ENCODE results near the gene FXYD5. TPM values are rescaled to one million over a fixed set of nuclear protein-coding genes. Genes with fewer than 3 reads are reported as not detected.

FXYD5 gene
- 10 to 100 TPM; 10.9 to 86.2 (median 34.2) TPM for total RNA-seq

DNA sequence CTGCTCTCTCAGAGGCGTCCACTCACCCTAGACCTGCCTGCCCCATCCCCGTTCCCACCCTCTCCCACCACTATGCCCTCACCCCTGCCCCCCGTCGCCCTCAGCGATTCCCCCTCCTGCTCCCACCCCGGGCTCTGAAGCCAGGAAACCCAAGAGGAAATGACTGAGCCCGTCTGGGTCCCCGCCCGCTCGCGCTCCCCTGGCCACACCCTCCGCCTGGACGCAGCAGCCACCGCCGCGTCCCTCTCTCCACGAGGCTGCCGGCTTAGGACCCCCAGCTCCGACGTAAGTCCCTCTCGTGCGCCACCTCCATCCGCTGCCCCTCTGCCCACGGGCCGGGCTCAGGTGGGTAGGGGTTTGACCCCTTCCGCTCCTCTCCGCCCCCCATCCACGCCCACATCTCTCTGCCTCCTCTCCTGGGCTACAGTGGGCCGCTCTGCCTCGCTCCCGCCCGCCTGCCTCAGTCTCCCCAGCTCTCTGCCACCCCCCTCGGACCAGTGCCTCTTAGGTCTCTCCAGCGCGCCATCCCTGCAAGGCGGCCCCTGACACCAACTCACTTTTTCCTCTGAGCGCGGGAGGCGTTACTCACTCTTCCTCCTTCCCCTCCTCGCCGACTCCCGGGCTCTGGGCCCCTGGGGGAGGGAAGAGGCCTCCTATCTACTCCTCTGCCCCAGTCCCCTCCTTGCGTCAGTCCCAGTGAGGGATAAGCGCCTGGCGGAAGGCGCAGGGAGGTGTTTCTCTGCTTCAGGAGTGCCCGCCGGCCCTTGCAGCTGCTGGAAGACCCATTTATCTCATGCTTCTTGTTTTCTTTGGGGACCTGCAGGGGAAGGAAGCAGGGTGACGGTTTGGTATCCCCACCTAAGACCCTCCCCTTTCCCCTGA is at the start of gene FXYD5:
FXYD5 (plus strand) TSS at position 211 of the 882 bp plus-strand sequence. CDS start 816 bp downstream, outside the sequence.
- peak; percentile 9 to 43 for TF ChIP-seq POLR2A (IDR thresholded peaks at IDR 0.05)
- TF ChIP-seq, protein P1, sequence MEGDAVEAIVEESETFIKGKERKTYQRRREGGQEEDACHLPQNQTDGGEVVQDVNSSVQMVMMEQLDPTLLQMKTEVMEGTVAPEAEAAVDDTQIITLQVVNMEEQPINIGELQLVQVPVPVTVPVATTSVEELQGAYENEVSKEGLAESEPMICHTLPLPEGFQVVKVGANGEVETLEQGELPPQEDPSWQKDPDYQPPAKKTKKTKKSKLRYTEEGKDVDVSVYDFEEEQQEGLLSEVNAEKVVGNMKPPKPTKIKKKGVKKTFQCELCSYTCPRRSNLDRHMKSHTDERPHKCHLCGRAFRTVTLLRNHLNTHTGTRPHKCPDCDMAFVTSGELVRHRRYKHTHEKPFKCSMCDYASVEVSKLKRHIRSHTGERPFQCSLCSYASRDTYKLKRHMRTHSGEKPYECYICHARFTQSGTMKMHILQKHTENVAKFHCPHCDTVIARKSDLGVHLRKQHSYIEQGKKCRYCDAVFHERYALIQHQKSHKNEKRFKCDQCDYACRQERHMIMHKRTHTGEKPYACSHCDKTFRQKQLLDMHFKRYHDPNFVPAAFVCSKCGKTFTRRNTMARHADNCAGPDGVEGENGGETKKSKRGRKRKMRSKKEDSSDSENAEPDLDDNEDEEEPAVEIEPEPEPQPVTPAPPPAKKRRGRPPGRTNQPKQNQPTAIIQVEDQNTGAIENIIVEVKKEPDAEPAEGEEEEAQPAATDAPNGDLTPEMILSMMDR (IDR thresholded peaks at IDR 0.05), result peak in 1 of 4 experiments; percentile 16
- Histone ChIP-seq H3K9me3 (no peaks in the 10 kb centered on the region), H3K4me1 (peaks cover 0 to 6% of the 10 kb centered on the region in 2 donors), H3K4me3 (peak within 1 kb of the TSS; percentile 40 to 57), H3K27ac (peak within 1 kb of the TSS; percentile 70 to 78), H3K27me3 (no peaks in the 10 kb centered on the region), H3K36me3 (no peaks in the 10 kb centered on the region)
- intact Hi-C loops (cut with DNase I; ENCODE audit: low total_unique reads), result no loop called here
- DNase-seq, result peak; percentile 53 to 63

- H3K27me3 ChIP-seq, result no peaks in the 10 kb centered on the region
- no peak overlapping the region for H3K27ac ChIP-seq
- H3K4me3 ChIP-seq, result no peak overlapping the region
- TF ChIP-seq, protein P1 (IDR thresholded peaks at IDR 0.05), result no peak
- TF ChIP-seq POLR2A (IDR thresholded peaks at IDR 0.05), result no peak
- no peaks in the 10 kb centered on the region for H3K4me1 ChIP-seq
- no peak for DNase-seq
- intact Hi-C loops (cut with DNase I; ENCODE audit: low total_unique reads), result no loop called here
- H3K9me3 ChIP-seq, result no peaks in the 10 kb centered on the region
- H3K36me3 ChIP-seq, result no peaks in the 10 kb centered on the region
Measured at GRCh38 chr19:35105047-35105410, 49.5 kb upstream of the FXYD5 start.

DNA sequence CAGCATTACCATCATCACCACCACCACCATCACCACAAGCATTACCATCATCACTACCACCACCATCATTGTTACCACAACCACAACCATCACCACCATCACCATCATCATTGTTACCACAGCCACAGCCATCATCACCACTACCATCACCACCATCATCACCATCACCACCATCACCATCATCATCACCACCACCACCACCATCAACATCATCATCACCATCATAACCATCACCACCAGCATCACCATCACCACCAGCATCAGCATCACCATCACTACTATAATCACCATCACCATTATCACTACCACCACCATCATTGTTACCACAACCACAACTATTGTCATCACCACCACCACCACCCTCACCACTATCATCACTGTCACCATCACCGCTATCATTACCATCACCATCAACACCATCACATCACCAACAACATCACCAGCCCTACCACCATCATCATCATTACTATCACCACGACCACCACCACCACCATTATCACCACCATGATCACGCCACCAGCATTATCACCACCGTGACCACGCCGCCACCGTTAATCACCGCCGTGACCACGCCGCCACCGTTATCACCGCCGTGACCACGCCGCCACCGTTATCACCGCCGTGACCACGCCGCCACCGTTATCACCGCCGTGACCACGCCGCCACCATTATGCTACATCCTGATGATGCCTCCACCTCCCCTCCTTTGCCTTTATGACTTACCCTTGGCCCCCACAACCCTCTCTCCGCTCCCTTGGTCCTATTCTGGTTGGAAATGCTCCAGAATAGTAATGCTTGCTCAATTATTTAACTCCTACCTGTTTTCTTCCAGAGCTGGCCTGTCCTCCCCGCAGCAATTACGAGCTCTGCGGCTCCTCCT is 48.9 kb upstream of the FXYD5 start:
- Histone ChIP-seq H3K4me1 (no peaks in the 10 kb centered on the region), H3K9me3 (no peaks in the 10 kb centered on the region), H3K27ac (no peak overlapping the region), H3K36me3 (no peaks in the 10 kb centered on the region), H3K27me3 (no peaks in the 10 kb centered on the region), H3K4me3 (no peak overlapping the region)
- TF ChIP-seq, protein P1 (IDR thresholded peaks at IDR 0.05), result no peak
- intact Hi-C loops (cut with DNase I; ENCODE audit: low total_unique reads), result no loop called here
- DNase-seq, result no peak

- no peak for TF ChIP-seq POLR2A (IDR thresholded peaks at IDR 0.05)
- TF ChIP-seq, protein P1 (IDR thresholded peaks at IDR 0.05), result no peak
- intact Hi-C loops (cut with DNase I; ENCODE audit: low total_unique reads), result no loop called here
- Histone ChIP-seq H3K4me3 (no peak overlapping the region), H3K27me3 (no peaks in the 10 kb centered on the region), H3K27ac (no peak overlapping the region), H3K4me1 (no peaks in the 10 kb centered on the region), H3K36me3 (no peaks in the 10 kb centered on the region), H3K9me3 (no peaks in the 10 kb centered on the region)
- DNase-seq, result no peak
Measured at GRCh38 chr19:35106291-35106583, 48.3 kb upstream of the FXYD5 start.

All from uterus (tissue), 4 donors.